K562 (cell line): Measurements from ENCODE around the gene CUX1.

Experiments
- DACH1 ChIP-seq: fragments of 450-650 bp; IDR thresholded peaks from 2 replicates; pipeline ENCODE4 v1.6.1; 2018; ENCODE audit not compliant: partially characterized antibody
- FOXK2 ChIP-seq, 2 experiments: fragments of 450-650 bp; IDR thresholded peaks in 1 of 2; conservative IDR thresholded peaks in 1 of 2; 2 replicates each; pipeline ENCODE4 v1.6.1; 2016; ENCODE audit warnings: low read depth in 2 of 2, mild to moderate bottlenecking in 1 of 2
- JUND ChIP-seq, 2 experiments: IDR thresholded peaks; 2 replicates in 1 of 2; 3 replicates in 1 of 2; pipeline ENCODE4 v1.6.1; 2011; ENCODE audit warnings: borderline replicate concordance in 2 of 2, low read depth in 2 of 2, low read length in 2 of 2, improper control_type of control experiment in 1 of 2, missing biosample characterization in 1 of 2, missing genetic modification characterization in 1 of 2, missing genetic modification reagents in 1 of 2
- POLR2G ChIP-seq: fragments of 200-400 bp; formaldehyde crosslinking; IDR thresholded peaks from 2 replicates; pipeline ENCODE4 v1.6.1; 2017; ENCODE audit warnings: low read depth, mild to moderate bottlenecking, antibody characterized with exemption, low read length, moderate library complexity
- SMAD4 ChIP-seq: fragments of 250-450 bp; sonication (Bioruptor Pico); conservative IDR thresholded peaks from 2 replicates; pipeline ENCODE4 v1.8.0; 2021; ENCODE audit warnings: inconsistent platforms, mild to moderate bottlenecking, moderate library complexity
- ZC3H4 ChIP-seq: sonication (generic); formaldehyde crosslinking; IDR thresholded peaks from 2 replicates; pipeline ENCODE4 v1.9.0; 2021; ENCODE audit warnings: missing genetic modification reagents, borderline replicate concordance
- ZFP1 ChIP-seq: fragments of 450-650 bp; formaldehyde crosslinking; IDR thresholded peaks from 2 replicates; pipeline ENCODE4 v1.4.0; 2020; ENCODE audit warnings: mild to moderate bottlenecking, mixed read lengths
- ZZZ3 ChIP-seq: fragments of 450-650 bp; IDR thresholded peaks from 2 replicates; pipeline ENCODE4 v1.6.1; 2016; ENCODE audit warnings: antibody characterized with exemption, mild to moderate bottlenecking, moderate library complexity
- TF ChIP-seq, protein P1 (sequence below): fragments of 250-450 bp; sonication (Bioruptor Pico); IDR thresholded peaks from 2 replicates; pipeline ENCODE4 v1.9.0; 2021; ENCODE audit warnings: mild to moderate bottlenecking, inconsistent platforms
- TF ChIP-seq, protein P2 (sequence below): fragments of 250-450 bp; sonication (Bioruptor Pico); IDR thresholded peaks from 2 replicates; pipeline ENCODE4 v1.5.0; 2022; ENCODE audit warnings: mild to moderate bottlenecking
- TF ChIP-seq, protein P3 (sequence below), 2 experiments: fragments of 450-650 bp; formaldehyde crosslinking in 1 of 2; IDR thresholded peaks; 2 replicates each; pipeline versions ENCODE4 v1.4.0 to v1.6.1; 2014 to 2020; ENCODE audit warnings: mild to moderate bottlenecking in 2 of 2, borderline replicate concordance in 1 of 2, low read depth in 1 of 2
- TF ChIP-seq, protein P4 (sequence below), 3 experiments: fragments of 200-800 bp in 1 of 3; sonication (Bioruptor generic) in 1 of 3; sonication (generic) in 1 of 3; formaldehyde crosslinking in 1 of 3; IDR thresholded peaks; 2 replicates each; pipeline versions ENCODE4 v1.6.1 to v1.8.0; 2016 to 2022; ENCODE audit warnings: mild to moderate bottlenecking in 2 of 3, missing compliant biosample characterization in 2 of 3, missing genetic modification characterization in 2 of 3, missing genetic modification reagents in 1 of 3
- TF ChIP-seq, protein P5 (sequence below), 3 experiments: IDR thresholded peaks in 2 of 3; conservative IDR thresholded peaks in 1 of 3; 2 replicates each; pipeline ENCODE4 v1.5.1; 2011 to 2012; ENCODE audit warnings: low read length in 3 of 3, mild to moderate bottlenecking in 3 of 3, control low read depth in 2 of 3, improper control_type of control experiment in 1 of 3, inconsistent platforms in 1 of 3, low read depth in 1 of 3, mixed read lengths in 1 of 3, moderate library complexity in 1 of 3; ENCODE audit not compliant: insufficient read depth in 2 of 3
- TF ChIP-seq, protein P6 (sequence below): conservative IDR thresholded peaks from 2 replicates; pipeline ENCODE4 v1.6.1; 2011; ENCODE audit warnings: low read depth, mild to moderate bottlenecking, low read length; ENCODE audit not compliant: control insufficient read depth

DNA sequence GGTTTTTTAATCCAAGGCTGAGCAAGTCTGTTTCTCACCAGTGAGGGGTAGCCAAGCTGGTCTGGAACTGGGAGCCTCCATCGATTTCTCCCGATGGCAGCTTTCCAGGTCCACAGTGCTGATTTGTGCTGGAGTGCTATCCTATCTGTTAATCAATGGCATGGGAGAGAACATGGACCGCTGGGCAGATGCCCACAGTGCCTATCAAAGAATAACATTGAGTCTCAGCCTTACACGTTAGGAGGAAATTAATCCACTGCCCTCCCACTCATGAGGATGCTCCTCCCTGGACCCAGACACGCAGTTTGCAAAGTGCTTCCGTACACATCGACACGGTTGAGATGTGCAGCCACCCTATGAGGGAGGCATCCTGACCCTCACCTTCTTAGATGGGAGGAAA, 36.0 kb upstream of the CUX1 start:
- TF ChIP-seq, protein P1, sequence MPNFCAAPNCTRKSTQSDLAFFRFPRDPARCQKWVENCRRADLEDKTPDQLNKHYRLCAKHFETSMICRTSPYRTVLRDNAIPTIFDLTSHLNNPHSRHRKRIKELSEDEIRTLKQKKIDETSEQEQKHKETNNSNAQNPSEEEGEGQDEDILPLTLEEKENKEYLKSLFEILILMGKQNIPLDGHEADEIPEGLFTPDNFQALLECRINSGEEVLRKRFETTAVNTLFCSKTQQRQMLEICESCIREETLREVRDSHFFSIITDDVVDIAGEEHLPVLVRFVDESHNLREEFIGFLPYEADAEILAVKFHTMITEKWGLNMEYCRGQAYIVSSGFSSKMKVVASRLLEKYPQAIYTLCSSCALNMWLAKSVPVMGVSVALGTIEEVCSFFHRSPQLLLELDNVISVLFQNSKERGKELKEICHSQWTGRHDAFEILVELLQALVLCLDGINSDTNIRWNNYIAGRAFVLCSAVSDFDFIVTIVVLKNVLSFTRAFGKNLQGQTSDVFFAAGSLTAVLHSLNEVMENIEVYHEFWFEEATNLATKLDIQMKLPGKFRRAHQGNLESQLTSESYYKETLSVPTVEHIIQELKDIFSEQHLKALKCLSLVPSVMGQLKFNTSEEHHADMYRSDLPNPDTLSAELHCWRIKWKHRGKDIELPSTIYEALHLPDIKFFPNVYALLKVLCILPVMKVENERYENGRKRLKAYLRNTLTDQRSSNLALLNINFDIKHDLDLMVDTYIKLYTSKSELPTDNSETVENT (CRISPR knock-in tag), result no peak
- TF ChIP-seq, protein P2, sequence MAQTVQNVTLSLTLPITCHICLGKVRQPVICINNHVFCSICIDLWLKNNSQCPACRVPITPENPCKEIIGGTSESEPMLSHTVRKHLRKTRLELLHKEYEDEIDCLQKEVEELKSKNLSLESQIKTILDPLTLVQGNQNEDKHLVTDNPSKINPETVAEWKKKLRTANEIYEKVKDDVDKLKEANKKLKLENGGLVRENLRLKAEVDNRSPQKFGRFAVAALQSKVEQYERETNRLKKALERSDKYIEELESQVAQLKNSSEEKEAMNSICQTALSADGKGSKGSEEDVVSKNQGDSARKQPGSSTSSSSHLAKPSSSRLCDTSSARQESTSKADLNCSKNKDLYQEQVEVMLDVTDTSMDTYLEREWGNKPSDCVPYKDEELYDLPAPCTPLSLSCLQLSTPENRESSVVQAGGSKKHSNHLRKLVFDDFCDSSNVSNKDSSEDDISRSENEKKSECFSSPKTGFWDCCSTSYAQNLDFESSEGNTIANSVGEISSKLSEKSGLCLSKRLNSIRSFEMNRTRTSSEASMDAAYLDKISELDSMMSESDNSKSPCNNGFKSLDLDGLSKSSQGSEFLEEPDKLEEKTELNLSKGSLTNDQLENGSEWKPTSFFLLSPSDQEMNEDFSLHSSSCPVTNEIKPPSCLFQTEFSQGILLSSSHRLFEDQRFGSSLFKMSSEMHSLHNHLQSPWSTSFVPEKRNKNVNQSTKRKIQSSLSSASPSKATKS (CRISPR knock-in tag), result no peak
- TF ChIP-seq ZC3H4 (CRISPR knock-in tag) (no peak), FOXK2 (conservative IDR thresholded peaks at IDR 0.05 in 1 of 2, IDR thresholded peaks at IDR 0.05 in 1 of 2; ENCODE audit: low read depth in 2 of 2) (no peak), ZZZ3 (no peak), DACH1 (no peak), POLR2G (no peak), ZFP1 (CRISPR knock-in tag) (no peak), JUND (IDR thresholded peaks at IDR 0.05; ENCODE audit: borderline replicate concordance, low read depth, low read length) (no peak), JUND (tag; IDR thresholded peaks at IDR 0.05; ENCODE audit: borderline replicate concordance, low read depth, low read length) (no peak), SMAD4 (CRISPR knock-in tag) (no peak)
- TF ChIP-seq, protein P3, sequence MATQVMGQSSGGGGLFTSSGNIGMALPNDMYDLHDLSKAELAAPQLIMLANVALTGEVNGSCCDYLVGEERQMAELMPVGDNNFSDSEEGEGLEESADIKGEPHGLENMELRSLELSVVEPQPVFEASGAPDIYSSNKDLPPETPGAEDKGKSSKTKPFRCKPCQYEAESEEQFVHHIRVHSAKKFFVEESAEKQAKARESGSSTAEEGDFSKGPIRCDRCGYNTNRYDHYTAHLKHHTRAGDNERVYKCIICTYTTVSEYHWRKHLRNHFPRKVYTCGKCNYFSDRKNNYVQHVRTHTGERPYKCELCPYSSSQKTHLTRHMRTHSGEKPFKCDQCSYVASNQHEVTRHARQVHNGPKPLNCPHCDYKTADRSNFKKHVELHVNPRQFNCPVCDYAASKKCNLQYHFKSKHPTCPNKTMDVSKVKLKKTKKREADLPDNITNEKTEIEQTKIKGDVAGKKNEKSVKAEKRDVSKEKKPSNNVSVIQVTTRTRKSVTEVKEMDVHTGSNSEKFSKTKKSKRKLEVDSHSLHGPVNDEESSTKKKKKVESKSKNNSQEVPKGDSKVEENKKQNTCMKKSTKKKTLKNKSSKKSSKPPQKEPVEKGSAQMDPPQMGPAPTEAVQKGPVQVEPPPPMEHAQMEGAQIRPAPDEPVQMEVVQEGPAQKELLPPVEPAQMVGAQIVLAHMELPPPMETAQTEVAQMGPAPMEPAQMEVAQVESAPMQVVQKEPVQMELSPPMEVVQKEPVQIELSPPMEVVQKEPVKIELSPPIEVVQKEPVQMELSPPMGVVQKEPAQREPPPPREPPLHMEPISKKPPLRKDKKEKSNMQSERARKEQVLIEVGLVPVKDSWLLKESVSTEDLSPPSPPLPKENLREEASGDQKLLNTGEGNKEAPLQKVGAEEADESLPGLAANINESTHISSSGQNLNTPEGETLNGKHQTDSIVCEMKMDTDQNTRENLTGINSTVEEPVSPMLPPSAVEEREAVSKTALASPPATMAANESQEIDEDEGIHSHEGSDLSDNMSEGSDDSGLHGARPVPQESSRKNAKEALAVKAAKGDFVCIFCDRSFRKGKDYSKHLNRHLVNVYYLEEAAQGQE (IDR thresholded peaks at IDR 0.05; ENCODE audit: borderline replicate concordance), result no peak
- TF ChIP-seq, protein P3 (CRISPR knock-in tag; IDR thresholded peaks at IDR 0.05; ENCODE audit: low read depth), result no peak
- TF ChIP-seq, protein P4, sequence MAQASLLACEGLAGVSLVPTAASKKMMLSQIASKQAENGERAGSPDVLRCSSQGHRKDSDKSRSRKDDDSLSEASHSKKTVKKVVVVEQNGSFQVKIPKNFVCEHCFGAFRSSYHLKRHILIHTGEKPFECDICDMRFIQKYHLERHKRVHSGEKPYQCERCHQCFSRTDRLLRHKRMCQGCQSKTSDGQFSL (CRISPR knock-in tag; IDR thresholded peaks at IDR 0.05), result no peak
- TF ChIP-seq, protein P4 (tag; IDR thresholded peaks at IDR 0.05), result no peak
- TF ChIP-seq, protein P5, sequence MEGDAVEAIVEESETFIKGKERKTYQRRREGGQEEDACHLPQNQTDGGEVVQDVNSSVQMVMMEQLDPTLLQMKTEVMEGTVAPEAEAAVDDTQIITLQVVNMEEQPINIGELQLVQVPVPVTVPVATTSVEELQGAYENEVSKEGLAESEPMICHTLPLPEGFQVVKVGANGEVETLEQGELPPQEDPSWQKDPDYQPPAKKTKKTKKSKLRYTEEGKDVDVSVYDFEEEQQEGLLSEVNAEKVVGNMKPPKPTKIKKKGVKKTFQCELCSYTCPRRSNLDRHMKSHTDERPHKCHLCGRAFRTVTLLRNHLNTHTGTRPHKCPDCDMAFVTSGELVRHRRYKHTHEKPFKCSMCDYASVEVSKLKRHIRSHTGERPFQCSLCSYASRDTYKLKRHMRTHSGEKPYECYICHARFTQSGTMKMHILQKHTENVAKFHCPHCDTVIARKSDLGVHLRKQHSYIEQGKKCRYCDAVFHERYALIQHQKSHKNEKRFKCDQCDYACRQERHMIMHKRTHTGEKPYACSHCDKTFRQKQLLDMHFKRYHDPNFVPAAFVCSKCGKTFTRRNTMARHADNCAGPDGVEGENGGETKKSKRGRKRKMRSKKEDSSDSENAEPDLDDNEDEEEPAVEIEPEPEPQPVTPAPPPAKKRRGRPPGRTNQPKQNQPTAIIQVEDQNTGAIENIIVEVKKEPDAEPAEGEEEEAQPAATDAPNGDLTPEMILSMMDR (IDR thresholded peaks at IDR 0.05 in 2 of 3, conservative IDR thresholded peaks at IDR 0.05 in 1 of 3; ENCODE audit: insufficient read depth in 2 of 3, low read depth in 1 of 3, low read length in 3 of 3), result no peak
- TF ChIP-seq, protein P6, sequence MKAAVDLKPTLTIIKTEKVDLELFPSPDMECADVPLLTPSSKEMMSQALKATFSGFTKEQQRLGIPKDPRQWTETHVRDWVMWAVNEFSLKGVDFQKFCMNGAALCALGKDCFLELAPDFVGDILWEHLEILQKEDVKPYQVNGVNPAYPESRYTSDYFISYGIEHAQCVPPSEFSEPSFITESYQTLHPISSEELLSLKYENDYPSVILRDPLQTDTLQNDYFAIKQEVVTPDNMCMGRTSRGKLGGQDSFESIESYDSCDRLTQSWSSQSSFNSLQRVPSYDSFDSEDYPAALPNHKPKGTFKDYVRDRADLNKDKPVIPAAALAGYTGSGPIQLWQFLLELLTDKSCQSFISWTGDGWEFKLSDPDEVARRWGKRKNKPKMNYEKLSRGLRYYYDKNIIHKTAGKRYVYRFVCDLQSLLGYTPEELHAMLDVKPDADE, result no peak
